ENCODE results near the gene NGEF.

Gene NGEF

GRCh38 chr2:232970051-232970450 lies 43.0 kb downstream of the NGEF start:
- DNase-seq (ENCODE audit: low read depth, low spot score) = no peak

- no peak for DNase-seq (ENCODE audit: low read depth, low spot score)
Measured at GRCh38 chr2:232967474-232967873, 45.6 kb downstream of the NGEF start.

DNA sequence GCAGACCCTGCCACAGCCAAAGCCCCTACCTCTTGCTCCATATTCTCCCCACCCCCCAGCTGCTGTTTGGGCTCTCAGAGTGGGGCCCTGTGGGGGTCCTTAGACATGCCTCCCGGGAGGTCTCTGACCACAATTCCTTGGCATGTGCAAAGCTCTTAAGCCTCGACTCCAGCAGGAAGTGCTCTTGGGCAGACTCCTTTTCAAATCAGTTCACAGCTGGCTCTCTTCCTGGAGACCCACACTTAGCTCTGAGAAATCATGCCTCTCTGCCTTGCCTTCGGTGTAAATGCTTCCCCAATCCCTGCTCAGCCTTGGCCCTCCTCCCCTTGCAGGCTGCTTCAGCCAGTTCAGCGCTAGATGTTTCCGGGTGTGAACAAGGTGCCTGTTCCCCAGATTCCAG lies 46.9 kb downstream of the NGEF start:
- no peak for DNase-seq (ENCODE audit: low read depth, low spot score)

- no peak for DNase-seq (ENCODE audit: low read depth, low spot score)
Measured at GRCh38 chr2:232963913-232964312, 49.1 kb downstream of the NGEF start.

DNA sequence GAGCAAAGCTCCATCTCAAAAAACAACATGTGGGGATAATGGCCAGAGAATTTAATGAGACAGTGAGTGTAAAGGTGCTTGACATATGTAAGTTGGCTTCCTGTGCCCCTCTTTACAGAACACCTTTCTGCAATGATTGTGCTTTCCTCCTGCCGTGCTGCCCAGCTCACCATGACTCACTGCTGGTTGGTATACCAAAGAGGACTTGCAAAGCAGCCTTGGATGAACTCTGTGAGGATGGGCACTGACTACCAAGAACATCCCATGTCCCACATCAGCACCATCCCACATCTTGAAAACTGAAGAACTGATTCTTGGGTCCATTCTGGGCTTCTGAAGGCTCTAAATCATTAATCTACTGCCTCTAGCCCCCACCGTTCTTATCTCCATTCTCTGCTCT lies 52.2 kb downstream of the NGEF start:
- DNase-seq (ENCODE audit: low read depth, low spot score) = no peak

DNA sequence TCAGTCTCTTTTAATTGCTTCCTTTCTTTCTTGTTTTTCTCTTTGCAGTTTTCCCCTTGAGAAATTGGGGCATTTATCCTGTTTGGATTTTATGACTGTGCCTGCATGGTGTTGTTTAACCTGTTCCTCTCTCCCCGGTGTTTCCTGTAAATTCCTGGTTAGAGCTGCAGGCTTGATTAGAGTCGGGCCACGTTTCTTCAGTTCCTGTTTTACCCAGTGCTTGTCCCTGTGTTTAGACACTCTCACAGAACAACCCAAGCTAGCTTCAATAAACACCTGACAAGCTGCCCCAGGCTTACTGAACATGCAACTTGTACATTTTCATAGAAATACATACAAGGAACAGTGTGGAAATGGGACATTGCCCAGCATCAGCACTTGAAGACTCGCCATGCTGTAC lies 53.9 kb downstream of the NGEF start:
- no peak for DNase-seq (ENCODE audit: low read depth, low spot score)

- DNase-seq (ENCODE audit: low read depth, low spot score) = no peak
Measured at GRCh38 chr2:232957657-232958090, 55.4 kb downstream of the NGEF start.

- no peak for DNase-seq (ENCODE audit: low read depth, low spot score)
Measured at GRCh38 chr2:232955856-232956255, 57.2 kb downstream of the NGEF start.

GRCh38 chr2:232954691-232955090 lies 58.4 kb downstream of the NGEF start:
- no peak for DNase-seq (ENCODE audit: low read depth, low spot score)

- DNase-seq (ENCODE audit: low read depth, low spot score) = no peak
Measured at GRCh38 chr2:232951891-232952290, 61.2 kb downstream of the NGEF start.

- DNase-seq (ENCODE audit: low read depth, low spot score) = no peak
Measured at GRCh38 chr2:232951181-232951580, 61.9 kb downstream of the NGEF start.

GRCh38 chr2:232950751-232951150 lies 62.3 kb downstream of the NGEF start:
- DNase-seq (ENCODE audit: low read depth, low spot score) = no peak

DNA sequence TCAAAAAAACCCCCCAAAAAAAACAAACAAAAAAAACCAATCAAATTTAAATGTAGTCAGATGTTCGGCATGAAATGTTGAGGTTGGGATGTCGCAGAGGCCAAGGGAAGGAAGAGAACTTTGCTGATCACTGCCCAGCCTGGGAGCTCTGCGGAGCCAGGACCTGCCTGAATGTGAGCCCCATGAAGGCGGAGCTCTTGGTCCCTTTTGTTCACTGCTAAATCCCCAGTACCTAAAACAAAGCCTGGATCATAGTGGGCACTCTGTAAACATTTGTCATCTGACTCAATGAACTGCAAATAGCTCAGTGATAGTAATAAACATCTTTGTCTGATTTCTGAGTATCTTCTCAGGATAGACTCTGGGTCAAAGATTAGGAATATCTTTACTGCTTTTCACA lies 64.0 kb downstream of the NGEF start:
- no peak for DNase-seq (ENCODE audit: low read depth, low spot score)

- DNase-seq (ENCODE audit: low read depth, low spot score) = no peak
Measured at GRCh38 chr2:232942831-232943230, 70.2 kb downstream of the NGEF start.

- DNase-seq (ENCODE audit: low read depth, low spot score) = no peak
Measured at GRCh38 chr2:232941912-232942594, 71.0 kb downstream of the NGEF start.

GRCh38 chr2:232941400-232941799 lies 71.7 kb downstream of the NGEF start:
- no peak for DNase-seq (ENCODE audit: low read depth, low spot score)

DNA sequence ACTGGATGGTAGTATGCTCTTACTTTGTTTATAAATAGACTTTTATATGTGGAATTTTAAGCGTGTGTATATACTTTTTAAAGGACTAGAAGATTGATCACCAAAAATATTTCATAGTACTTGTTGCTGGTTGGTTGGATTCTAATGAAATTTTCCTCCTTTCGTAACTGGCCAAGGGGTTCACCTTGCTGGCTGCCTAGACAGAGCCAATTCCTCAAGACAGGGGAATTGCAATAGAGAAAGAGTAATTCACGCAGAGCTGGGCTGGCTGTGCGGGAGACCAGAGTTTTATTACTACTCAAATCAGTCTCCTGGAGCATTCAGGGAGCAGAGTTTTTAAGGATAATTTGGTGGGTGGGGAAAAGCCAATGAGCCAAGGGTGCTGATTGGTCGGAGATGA lies 72.3 kb downstream of the NGEF start:
- DNase-seq (ENCODE audit: low read depth, low spot score) = no peak

GRCh38 chr2:232937278-232937906 lies 75.7 kb downstream of the NGEF start:
- DNase-seq (ENCODE audit: low read depth, low spot score) = no peak

- no peak for DNase-seq (ENCODE audit: low read depth, low spot score)
Measured at GRCh38 chr2:232931636-232932035, 81.4 kb downstream of the NGEF start.

GRCh38 chr2:232930059-232930400 lies 83.0 kb downstream of the NGEF start:
- no peak for DNase-seq (ENCODE audit: low read depth, low spot score)

DNA sequence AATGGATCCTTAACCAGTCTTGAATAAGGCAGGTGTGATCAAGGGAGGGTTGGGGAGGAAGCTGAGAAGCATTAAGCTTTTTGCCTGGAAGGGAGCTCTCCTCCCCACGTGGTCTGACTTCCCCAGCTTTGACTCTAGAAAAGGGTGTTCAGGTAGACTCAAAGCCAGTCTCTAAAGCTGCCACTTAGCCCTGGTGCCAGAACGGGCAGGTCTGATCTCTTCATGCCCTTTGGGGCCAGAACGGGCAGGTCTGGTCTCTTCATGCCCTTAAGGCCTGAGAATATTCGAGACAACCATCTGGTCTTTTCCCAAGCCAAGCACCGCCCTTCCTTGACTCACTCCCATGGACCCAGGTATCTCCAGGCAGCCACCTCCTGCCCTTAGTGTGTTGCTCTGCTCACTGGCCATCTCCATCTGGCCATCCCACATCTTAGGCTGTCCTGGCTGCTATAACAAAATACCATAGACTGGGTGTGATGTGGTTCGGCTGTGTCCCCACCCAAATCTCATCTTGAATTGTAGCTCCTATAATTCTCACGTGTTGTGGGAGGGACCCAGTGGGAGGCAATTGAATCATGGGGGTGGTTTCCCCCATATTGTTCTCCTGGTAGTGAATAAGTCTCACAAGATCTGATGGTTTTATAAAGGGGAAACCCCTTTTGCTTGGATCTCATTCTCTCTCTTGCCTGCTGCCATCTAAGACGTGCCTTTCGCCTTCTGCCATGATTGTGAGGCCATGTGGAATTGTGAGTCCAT lies 83.6 kb downstream of the NGEF start:
- DNase-seq (ENCODE audit: low read depth, low spot score) = no peak

GRCh38 chr2:232928551-232929302 lies 84.3 kb downstream of the NGEF start:
- no peak for DNase-seq (ENCODE audit: low read depth, low spot score)

Data from iPS DF 19.7 (cell line).